H1 (cell line): ENCODE results near the gene RINT1.

ENCODE experiments used
- BACH1 ChIP-seq: IDR thresholded peaks from 2 replicates; pipeline ENCODE4 v1.6.1; 2012; ENCODE audit warnings: low read length, improper control_type of control experiment
- CEBPB ChIP-seq: IDR thresholded peaks from 2 replicates; pipeline ENCODE4 v1.6.1; 2012; ENCODE audit warnings: low read depth, low read length
- CHD2 ChIP-seq: IDR thresholded peaks from 2 replicates; pipeline ENCODE4 v1.6.1; 2012; ENCODE audit warnings: low read length, improper control_type of control experiment
- CHD7 ChIP-seq: fragments of 300-600 bp; sonication (generic); IDR thresholded peaks from 2 replicates; pipeline ENCODE4 v1.7.1; 2012; ENCODE audit warnings: low read length, moderate library complexity, mild to moderate bottlenecking, inconsistent platforms; ENCODE audit not compliant: insufficient replicate concordance
- CTCF ChIP-seq, 3 experiments: IDR thresholded peaks; 1 replicate in 2 of 3; 2 replicates in 1 of 3; pipeline versions ENCODE4 v1.5.1 to v1.6.1; 2011; ENCODE audit warnings: low read length in 3 of 3, mild to moderate bottlenecking in 3 of 3, inconsistent platforms in 2 of 3, low read depth in 1 of 3, moderate library complexity in 1 of 3; ENCODE audit not compliant: insufficient read depth in 1 of 3; ENCODE audit errors: control extremely low read depth in 1 of 3
- EZH2 ChIP-seq: fragments of 200-600 bp; sonication (generic); IDR thresholded peaks from 2 replicates; pipeline ENCODE4 v1.7.1; 2012; ENCODE audit warnings: low read depth, mild to moderate bottlenecking, moderate library complexity, low read length, inconsistent platforms; ENCODE audit not compliant: severe bottlenecking
- POLR2AphosphoS5 ChIP-seq: IDR thresholded peaks from 2 replicates; pipeline ENCODE4 v1.6.1; 2011; ENCODE audit warnings: low read depth, low read length
- RFX5 ChIP-seq: IDR thresholded peaks from 2 replicates; pipeline ENCODE4 v1.6.1; 2011; ENCODE audit warnings: low read depth, low read length, improper control_type of control experiment, borderline replicate concordance
- SIN3A ChIP-seq, 2 experiments: IDR thresholded peaks in 1 of 2; conservative IDR thresholded peaks in 1 of 2; 2 replicates each; pipeline ENCODE4 v1.6.1; 2011 to 2012; ENCODE audit warnings: low read length in 2 of 2, improper control_type of control experiment in 1 of 2, low read depth in 1 of 2, mild to moderate bottlenecking in 1 of 2
- SIX5 ChIP-seq: IDR thresholded peaks from 2 replicates; pipeline ENCODE4 v1.6.1; 2011; ENCODE audit warnings: mild to moderate bottlenecking, low read depth, low read length
- SUZ12 ChIP-seq: fragments of 200-600 bp; sonication (generic); IDR thresholded peaks from 2 replicates; pipeline ENCODE4 v1.6.1; 2012; ENCODE audit warnings: mild to moderate bottlenecking, inconsistent platforms, low read length, moderate library complexity, mixed read lengths
- TF ChIP-seq, protein P1 (sequence below): IDR thresholded peaks from 2 replicates; pipeline ENCODE4 v1.6.1; 2012; ENCODE audit warnings: inconsistent platforms

GRCh38 chr7:105577251-105577650 lies 45.2 kb downstream of the RINT1 start:
- no peak for TF ChIP-seq SUZ12
- no peak for TF ChIP-seq EZH2
- TF ChIP-seq CTCF (IDR thresholded peaks at IDR 0.05; ENCODE audit: control extremely low read depth in 1 of 3, insufficient read depth in 1 of 3, low read depth in 1 of 3, low read length in 3 of 3): no peak
- TF ChIP-seq SIN3A (conservative IDR thresholded peaks at IDR 0.05 in 1 of 2, IDR thresholded peaks at IDR 0.05 in 1 of 2; ENCODE audit: low read depth in 1 of 2, low read length in 2 of 2): no peak
- no peak for TF ChIP-seq RFX5
- no peak for TF ChIP-seq CEBPB
- no peak for TF ChIP-seq CHD7
- TF ChIP-seq, protein P1, sequence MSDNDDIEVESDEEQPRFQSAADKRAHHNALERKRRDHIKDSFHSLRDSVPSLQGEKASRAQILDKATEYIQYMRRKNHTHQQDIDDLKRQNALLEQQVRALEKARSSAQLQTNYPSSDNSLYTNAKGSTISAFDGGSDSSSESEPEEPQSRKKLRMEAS: no peak
- TF ChIP-seq CHD2: no peak
- no peak for TF ChIP-seq SIX5
- TF ChIP-seq BACH1: no peak
- no peak for TF ChIP-seq POLR2AphosphoS5
